Measurements from ENCODE around the gene PRCD.
"Not testable (repeated sequence)": the region's sequence is repeated elsewhere in the genome, so short reads cannot be mapped to it uniquely, and the experiment has no call there.

Gene PRCD

GRCh38 chr17:76506408-76507345 is 33.2 kb upstream of the PRCD start:
- peak; percentile 60 for DNase-seq

- DNase-seq, result not testable (repeated sequence)
Measured at GRCh38 chr17:76508472-76509063, 31.3 kb upstream of the PRCD start.

- peak; percentile 29 for DNase-seq
Measured at GRCh38 chr17:76510831-76511244, 29.0 kb upstream of the PRCD start.

GRCh38 chr17:76511668-76512365 is 28.0 kb upstream of the PRCD start:
- no peak for DNase-seq

DNA sequence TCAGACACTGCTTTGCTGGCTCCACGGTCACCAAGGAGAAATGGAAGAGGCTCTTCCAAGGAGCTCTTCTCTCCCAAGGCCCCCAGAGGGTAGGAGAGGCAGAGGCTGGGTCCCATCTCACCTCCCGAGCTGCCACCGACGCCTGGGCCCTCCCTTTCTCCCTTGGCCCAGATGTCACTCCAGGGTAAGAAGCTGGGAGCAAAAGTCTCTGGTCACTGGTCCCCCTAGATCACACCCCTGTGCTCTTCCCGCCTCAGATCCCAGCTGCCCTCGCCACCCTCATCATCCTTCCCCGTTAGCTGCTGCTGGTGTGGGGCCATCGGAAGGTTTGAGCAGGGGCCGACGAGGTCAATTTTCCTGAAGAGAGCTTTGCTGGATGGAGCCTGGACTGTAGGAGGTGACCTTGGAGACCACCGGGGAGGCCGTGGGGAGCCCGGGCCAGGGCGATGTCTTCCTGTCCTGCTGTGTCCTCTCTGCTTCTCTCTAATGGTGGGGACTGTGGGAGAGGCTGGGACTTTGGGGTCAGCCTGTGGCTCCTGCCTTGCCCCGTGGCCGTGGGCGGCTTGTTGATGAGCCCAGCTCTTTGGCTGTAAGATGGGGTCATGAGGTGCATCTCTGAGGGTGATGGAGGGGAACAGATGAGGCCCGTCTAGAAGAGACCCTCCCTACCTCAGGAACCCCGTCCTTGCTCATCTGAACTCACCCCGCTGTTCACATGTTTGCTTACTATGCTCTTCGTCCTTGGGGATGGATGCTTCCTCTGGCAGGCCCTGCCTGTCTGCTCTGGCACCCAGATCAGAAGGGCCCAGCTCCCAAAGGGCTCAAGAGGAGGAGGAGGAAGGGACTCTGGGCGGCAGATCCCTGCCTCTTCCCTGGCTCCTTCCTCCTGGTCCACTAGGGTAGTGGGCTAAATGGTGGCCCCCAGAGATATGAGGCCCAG is 27.2 kb upstream of the PRCD start:
- DNase-seq, result no peak

- DNase-seq, result no peak
Measured at GRCh38 chr17:76513306-76513692, 26.5 kb upstream of the PRCD start.

DNA sequence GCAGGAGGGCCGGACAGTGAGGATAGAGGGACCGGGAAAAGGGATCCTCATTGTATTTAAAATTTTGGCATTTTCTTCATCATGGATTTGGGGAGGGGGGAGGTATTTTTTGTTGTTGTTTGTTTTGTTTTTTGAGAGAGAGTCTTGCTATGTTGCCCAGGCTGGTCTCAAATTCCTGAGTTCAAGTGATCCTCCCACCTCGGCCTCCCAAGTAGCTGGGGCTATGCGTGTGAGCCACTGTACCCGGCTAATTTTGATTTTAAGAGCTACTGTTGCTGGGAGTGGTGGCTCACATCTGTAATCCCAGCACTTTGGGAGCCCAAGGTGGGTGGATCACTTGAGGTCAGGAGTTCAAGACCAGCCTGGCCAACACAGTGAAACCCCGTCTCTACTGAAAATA is 25.5 kb upstream of the PRCD start:
- DNase-seq, result not testable (repeated sequence)

DNA sequence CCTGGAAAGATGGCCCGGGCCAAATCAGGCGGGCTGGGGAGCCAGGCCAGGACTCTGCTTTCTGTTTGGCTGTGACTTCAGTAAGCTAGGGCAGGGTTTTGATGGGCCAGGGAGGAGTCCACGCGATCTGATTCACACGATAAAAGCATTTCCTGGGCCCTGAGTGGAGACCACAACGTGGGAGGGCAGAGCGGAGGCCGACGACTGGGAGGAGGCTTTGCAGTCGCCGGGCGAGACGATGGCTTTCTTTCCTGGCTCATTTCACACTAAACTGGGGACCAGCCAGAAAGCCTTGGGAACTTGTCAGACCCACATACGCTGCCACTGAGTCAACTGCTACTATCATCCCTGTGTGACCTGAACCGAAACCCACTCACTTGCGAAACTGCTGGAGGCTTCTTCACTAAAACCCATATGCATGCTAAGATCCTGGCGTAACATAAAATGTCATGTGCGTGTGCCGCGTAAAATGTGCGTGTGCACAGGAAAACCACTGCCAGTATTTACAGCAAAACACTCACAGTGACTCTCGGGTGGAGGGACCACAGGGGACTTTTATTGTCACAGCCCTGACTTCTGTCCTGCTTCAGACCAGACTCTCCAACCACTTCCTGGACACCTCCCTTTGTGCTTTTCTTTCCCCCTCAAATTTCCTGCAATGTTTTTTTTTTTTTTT is 24.4 kb upstream of the PRCD start:
- DNase-seq, result peak; percentile 90

- no peak for DNase-seq
Measured at GRCh38 chr17:76517638-76518038, 22.2 kb upstream of the PRCD start.

- no peak for DNase-seq
Measured at GRCh38 chr17:76519048-76519966, 20.5 kb upstream of the PRCD start.

GRCh38 chr17:76521262-76521661 is 18.6 kb upstream of the PRCD start:
- DNase-seq, result no peak

DNA sequence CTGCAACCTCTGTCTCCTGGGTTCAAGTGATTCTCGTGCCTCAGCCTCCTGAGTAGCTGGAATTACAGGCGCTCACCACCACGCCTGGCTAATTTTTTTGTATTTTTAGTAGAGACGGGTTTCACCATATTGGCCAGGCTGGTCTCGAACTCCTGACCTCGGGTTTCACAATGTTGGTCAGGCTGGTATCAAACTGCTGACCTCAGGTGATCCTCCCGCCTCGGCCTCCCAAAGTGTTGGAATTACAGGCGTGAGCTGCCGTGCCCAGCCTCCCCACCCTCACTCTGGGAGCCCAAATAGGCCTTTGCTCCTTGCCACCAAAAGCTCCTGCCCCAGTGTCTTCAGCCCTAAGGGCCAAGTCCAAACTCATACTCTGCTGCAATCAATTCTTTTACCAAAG is 18.2 kb upstream of the PRCD start:
- DNase-seq, result not testable (repeated sequence)

DNA sequence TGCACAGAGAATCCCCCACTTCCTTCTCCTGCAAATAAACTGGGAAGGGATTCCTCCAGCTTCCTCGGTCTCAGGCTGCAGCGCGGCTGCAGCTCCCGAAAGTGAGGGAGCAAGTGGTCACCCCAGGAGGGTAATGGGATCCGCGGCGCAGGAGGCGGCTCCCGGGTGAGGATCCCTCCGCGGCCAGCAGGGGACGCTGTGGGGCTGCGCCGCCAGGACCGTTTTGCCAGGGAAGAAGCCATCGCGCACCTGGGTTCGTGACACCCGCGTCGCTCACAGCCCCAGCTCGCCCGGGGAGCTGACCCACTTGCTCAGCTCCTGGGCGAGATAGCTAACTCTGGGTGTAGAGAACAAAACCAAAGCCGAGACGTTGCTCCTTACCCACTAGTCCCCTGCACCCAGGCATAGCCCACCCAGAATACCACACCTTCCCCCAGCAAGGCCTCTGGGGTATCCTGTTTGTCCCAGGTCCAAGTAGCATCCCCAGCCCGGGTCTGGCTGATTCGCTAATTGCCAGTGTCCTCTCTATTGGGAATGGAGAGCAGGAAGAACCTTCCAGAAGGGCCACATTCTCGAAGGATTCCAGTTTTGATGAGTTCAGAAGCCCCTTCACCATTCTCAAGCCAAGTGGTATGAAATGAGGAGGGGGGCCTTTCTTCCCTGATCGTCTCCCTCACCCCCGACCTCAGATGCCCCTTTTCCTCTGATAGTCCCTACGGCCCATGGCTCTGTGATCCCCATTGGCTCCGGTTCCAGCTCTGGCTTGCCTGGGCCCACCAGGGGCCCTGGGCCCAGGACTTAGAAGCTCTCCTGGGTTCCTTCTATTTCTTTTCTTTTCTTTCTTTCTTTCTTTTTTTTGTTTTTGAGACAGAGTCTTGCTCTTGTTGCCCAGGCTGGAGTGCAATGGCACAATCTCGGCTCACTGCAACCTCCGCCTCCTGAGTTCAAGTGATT is 16.5 kb upstream of the PRCD start:
- DNase-seq, result peak; percentile 53

DNA sequence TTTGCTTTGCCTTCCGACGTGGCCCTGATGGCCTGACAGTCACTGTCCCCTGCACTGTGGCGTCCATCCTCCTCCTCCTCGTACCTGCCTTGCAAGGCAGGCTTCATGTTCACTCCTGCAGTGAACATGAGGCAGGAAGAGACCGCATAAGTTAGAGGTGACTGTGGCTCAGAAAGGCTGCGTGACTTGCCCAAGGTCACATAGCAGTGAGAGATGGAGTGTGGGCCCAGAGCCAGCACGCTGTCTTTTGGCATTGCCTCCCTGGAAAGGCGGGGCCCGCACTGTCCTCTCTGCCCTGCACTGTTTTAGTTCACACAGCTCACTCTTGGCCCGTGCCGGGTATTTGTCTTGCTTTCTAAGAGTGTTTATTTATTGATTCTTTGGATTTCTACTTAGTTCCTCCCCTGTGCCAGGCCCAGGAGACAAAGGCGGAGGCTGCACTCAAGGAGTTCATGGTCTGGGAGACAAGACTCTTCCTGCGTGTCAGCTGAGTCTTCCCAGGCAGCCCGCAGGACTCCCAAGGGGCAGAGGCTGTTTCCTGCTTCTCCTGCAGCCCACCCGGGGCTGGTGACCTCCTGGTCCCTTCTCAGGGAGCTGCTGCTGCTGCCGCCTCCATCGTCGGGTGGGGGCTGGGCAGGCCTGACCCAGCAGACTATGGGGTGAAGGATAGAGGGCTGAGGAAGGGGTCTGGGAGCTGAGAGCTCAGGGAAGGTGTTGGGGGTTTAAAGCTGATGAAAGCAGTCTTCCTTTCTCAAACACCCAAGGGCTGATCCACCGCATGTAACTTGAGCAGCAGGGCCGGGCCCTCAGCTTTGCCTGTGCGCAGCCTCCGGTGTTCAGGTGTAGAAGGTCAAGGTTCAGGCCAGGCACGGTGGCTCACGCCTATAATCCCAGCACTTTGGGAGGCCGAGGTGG is 15.0 kb upstream of the PRCD start:
- peak; percentile 38 for DNase-seq

DNA sequence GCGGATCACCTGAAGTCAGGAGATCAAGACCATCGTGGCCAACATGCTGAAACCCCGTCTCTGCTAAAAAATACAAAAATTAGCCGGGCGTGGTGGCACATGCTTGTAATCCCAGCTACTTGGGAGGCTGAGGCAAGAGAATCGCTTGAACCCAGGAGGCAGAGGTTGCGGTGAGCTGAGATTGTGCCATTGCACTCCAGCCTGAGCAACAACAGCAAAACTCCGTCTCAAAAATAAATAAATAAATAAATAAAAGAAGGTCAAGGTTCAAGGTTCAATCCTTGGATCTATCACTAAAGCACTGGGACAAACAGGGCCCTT is 14.4 kb upstream of the PRCD start:
- DNase-seq, result not testable (repeated sequence)

GRCh38 chr17:76527016-76527415 is 12.8 kb upstream of the PRCD start:
- DNase-seq, result not testable (repeated sequence)

- peak; percentile 73 for DNase-seq
Measured at GRCh38 chr17:76527430-76528111, 12.3 kb upstream of the PRCD start.

GRCh38 chr17:76528156-76528527 is 11.7 kb upstream of the PRCD start:
- no peak for DNase-seq
